Panc1 (cell line): ENCODE measurements around the gene KRTAP16-1. TPM values are rescaled to one million over a fixed set of nuclear protein-coding genes. Genes with fewer than 3 reads are reported as not detected.

Source experiments
- ATAC-seq: fragments of 200-7000 bp; cut with Tn5 transposase; 2 replicates; pipeline ENCODE4 v1.9.1; 2020; ENCODE audit warnings: mild to moderate bottlenecking, moderate library complexity
- BruUV-seq: library from RNA; stranded (reverse); fragments of 400-500 nt; replicated peaks from 2 replicates; lab custom pipeline; 2021; lab: Mats Ljungman, UMichigan
- CTCF ChIA-PET: fragments of 300-600 bp; sonication (Branson Sonifier 250); formaldehyde crosslinking; loops from one replicate; lab custom pipeline; 2022; ENCODE audit warnings: antibody characterized with exemption; lab: Charles Lee
- POLR2A ChIA-PET: fragments of 300-600 bp; sonication (Branson Sonifier 250); formaldehyde crosslinking; loops from one replicate; lab custom pipeline; 2022; ENCODE audit warnings: antibody characterized with exemption; lab: Charles Lee
- DNase-seq: peaks from one replicate; pipeline ENCODE4 v3.0.0-alpha.2; 2010; ENCODE audit warnings: low read depth, low spot score
- H3K27ac ChIP-seq: 2 replicates; pipeline ENCODE4 v1.5.1; 2011; ENCODE audit warnings: mild to moderate bottlenecking, low read length, inconsistent platforms
- H3K27me3 ChIP-seq: fragments of 200-500 bp; sonication (Bioruptor generic); 2 replicates; pipeline ENCODE4 v1.6.0; 2014; ENCODE audit warnings: low read length, inconsistent platforms; ENCODE audit not compliant: control insufficient read depth, insufficient read depth
- H3K36me3 ChIP-seq: fragments of 200-500 bp; sonication (Bioruptor generic); 2 replicates; pipeline ENCODE4 v1.5.1; 2014; ENCODE audit warnings: inconsistent platforms, mild to moderate bottlenecking, low read length, moderate library complexity; ENCODE audit not compliant: control insufficient read depth, insufficient read depth
- H3K4me1 ChIP-seq: 2 replicates; pipeline ENCODE4 v1.5.1; 2011; ENCODE audit warnings: inconsistent platforms, mild to moderate bottlenecking, low read length, moderate library complexity; ENCODE audit not compliant: control insufficient read depth, insufficient read depth
- H3K4me3 ChIP-seq, 2 experiments: 2 replicates each; pipeline ENCODE4 v1.5.1; 2011 to 2012; ENCODE audit warnings: low read depth in 2 of 2, low read length in 2 of 2, mild to moderate bottlenecking in 2 of 2, inconsistent platforms in 1 of 2, moderate library complexity in 1 of 2
- H3K9me3 ChIP-seq: fragments of 200-500 bp; sonication (Bioruptor generic); 2 replicates; pipeline ENCODE4 v1.5.1; 2014; ENCODE audit warnings: low read depth, mild to moderate bottlenecking, inconsistent platforms, low read length, moderate library complexity; ENCODE audit not compliant: control insufficient read depth, insufficient read depth
- CTCF ChIP-seq: fragments of 450-650 bp; IDR thresholded peaks from 2 replicates; pipeline ENCODE4 v1.5.1; 2017; ENCODE audit warnings: mild to moderate bottlenecking
- POLR2AphosphoS5 ChIP-seq: IDR thresholded peaks from 2 replicates; pipeline ENCODE4 v1.6.1; 2012; ENCODE audit warnings: mild to moderate bottlenecking, low read depth, low read length, moderate library complexity
- REST ChIP-seq, 2 experiments: IDR thresholded peaks; 2 replicates each; pipeline ENCODE4 v1.6.1; 2011 to 2012; ENCODE audit warnings: low read depth in 2 of 2, control low read depth in 1 of 2, low read length in 1 of 2, mild to moderate bottlenecking in 1 of 2, moderate library complexity in 1 of 2; ENCODE audit not compliant: insufficient read depth in 1 of 2
- SIN3A ChIP-seq: IDR thresholded peaks from 2 replicates; pipeline ENCODE4 v1.6.1; 2012; ENCODE audit warnings: low read depth, mild to moderate bottlenecking, low read length, moderate library complexity, borderline replicate concordance; ENCODE audit not compliant: insufficient read depth
- TCF7L2 ChIP-seq: IDR thresholded peaks from 2 replicates; pipeline ENCODE4 v1.6.1; 2011; ENCODE audit warnings: mild to moderate bottlenecking, low read depth, low read length, inconsistent platforms
- in situ Hi-C: cut with HindIII; loops from 2 replicates; pipeline ENCODE4 v1.10.0; 2016; ENCODE audit warnings: low sequenced_read_pairs, low pct_unique_long_range_greater_than_20kb
- intact Hi-C: fragments of 100-400 bp; cut with micrococcal nuclease; formaldehyde crosslinking; loops from one replicate; pipeline ENCODE4 v1.10.0; 2022; ENCODE audit not compliant: unreplicated experiment
- total RNA-seq: library from RNA; stranded (reverse); gene quantifications from one replicate; pipeline ENCODE4 v1.2.1, GENCODE V29; 2021; ENCODE audit not compliant: unreplicated experiment

The KRTAP16-1 gene
- total RNA-seq, 1 experiment from 2014 or later = not detected

GRCh38 chr17:41328207-41328606, 19.1 kb upstream of the KRTAP16-1 start:
- CTCF ChIA-PET = interaction anchor here (0.5 to 1.6 kb wide), 2 partner anchors 221 to 512 kb away, joined by 5 to 6 read pairs; no protein-coding TSS in a partner anchor
- Histone ChIP-seq H3K27ac (no peak overlapping the region), H3K4me1 (no peaks in the 10 kb centered on the region), H3K36me3 (no peaks in the 10 kb centered on the region), H3K9me3 (no peaks in the 10 kb centered on the region), H3K27me3 (no peaks in the 10 kb centered on the region), H3K4me3 (no peak overlapping the region)
- DNase-seq (no peak), ATAC-seq (no peak)
- POLR2A ChIA-PET = no interaction called here
- intact Hi-C loops (loop anchor here (10.0 kb wide), 1 partner anchor 337 kb away; no protein-coding TSS in a partner anchor), in situ Hi-C loops (no loop called here)
- TF ChIP-seq SIN3A = no peak
- TF ChIP-seq REST (IDR thresholded peaks at IDR 0.05; ENCODE audit: insufficient read depth in 1 of 2, low read depth in 2 of 2, low read length in 1 of 2) = no peak
- TF ChIP-seq TCF7L2 = no peak
- no peak for TF ChIP-seq CTCF
- no peak for TF ChIP-seq POLR2AphosphoS5
- no TSS peak for BruUV-seq

- no peak for DNase-seq
- no peaks in the 10 kb centered on the region for H3K27me3 ChIP-seq
- TF ChIP-seq SIN3A (no peak), REST (IDR thresholded peaks at IDR 0.05; ENCODE audit: insufficient read depth in 1 of 2, low read depth in 2 of 2, low read length in 1 of 2) (no peak), TCF7L2 (no peak), POLR2AphosphoS5 (no peak), CTCF (no peak)
- no peaks in the 10 kb centered on the region for H3K9me3 ChIP-seq
- ChIA-PET POLR2A (no interaction called here), CTCF (no interaction called here)
- in situ Hi-C loops (no loop called here), intact Hi-C loops (loop anchor here (10.0 kb wide), 1 partner anchor 337 kb away; no protein-coding TSS in a partner anchor)
- no peak overlapping the region for H3K27ac ChIP-seq
- ATAC-seq = no peak
- H3K36me3 ChIP-seq = no peaks in the 10 kb centered on the region
- no peaks in the 10 kb centered on the region for H3K4me1 ChIP-seq
- BruUV-seq = no TSS peak
- no peak overlapping the region for H3K4me3 ChIP-seq
These were observed 18.5 kb upstream of the KRTAP16-1 start for GRCh38 chr17:41327411-41328120.
